Astrocyte of the spinal cord (primary cell): ENCODE results near the gene IFT81.

ENCODE experiments used
- DNase-seq: peaks from one replicate; pipeline ENCODE4 v3.0.0; 2011; ENCODE audit warnings: low read depth, low spot score
- H3K4me3 ChIP-seq: 2 replicates; pipeline ENCODE4 v1.5.1; 2011; ENCODE audit warnings: low read depth, mild to moderate bottlenecking, low read length, moderate library complexity
- CTCF ChIP-seq: IDR thresholded peaks from 2 replicates; pipeline ENCODE4 v1.5.1; 2012; ENCODE audit warnings: low read depth, mild to moderate bottlenecking, low read length, inconsistent platforms
- in situ Hi-C: cut with HindIII; loops from 2 replicates; pipeline ENCODE4 v1.10.0; 2017; ENCODE audit warnings: low sequenced_read_pairs

IFT81 gene

DNA sequence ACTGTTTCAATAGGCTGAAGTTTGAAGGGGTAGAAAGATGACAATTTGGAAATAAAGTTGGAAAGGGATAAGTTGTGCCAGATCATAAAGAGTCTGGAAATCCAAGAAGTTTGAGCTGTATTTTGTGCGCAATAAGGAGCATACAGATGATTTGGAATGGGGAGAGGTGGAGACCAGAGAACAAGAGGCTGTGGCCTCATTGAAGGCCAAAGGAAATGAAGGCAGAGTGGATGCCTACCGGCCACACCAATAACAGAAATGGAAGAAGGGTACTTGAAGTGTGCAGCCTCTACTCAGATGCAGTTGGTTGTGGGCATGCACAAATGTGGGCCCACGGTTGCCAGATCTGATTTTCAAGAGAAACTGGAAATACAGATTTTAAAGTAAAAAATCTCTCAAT, 2.4 kb downstream of the IFT81 start:
- no peak overlapping the region for H3K4me3 ChIP-seq
- TF ChIP-seq CTCF = no peak
- no peak for DNase-seq
- in situ Hi-C loops = no loop called here

DNA sequence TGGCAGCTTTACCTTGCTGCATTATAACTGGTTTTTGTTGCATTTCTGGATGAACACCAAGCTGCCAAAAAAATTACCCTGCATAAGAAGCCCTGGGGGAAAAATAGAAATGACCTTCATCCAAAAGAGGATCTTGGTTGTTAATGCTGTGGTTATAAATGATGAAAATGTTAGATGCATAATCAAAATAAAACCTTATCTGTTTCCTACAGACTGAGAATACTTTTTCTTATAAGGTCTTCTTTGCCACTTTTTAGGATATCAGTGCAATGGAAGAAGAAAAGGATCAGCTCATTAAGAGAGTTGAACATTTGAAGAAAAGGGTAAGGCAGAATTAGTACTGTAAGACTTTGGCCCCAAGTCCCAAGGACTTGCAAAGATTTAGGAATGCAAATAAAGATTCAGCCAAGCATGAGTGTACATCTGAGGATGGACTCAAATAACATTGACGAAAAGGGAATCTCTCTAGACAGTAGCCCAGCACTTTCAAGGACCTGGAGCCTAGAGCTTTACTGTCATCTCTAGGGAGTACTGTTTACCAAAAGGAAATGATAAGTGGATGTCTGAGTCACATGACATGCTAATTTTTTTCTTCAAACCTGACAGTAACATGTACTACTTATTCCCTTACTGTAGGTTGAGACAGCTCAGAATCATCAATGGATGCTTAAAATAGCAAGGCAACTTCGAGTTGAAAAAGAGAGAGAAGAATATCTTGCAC, 10.7 kb downstream of the IFT81 start:
- peak; percentile 32 for DNase-seq
- H3K4me3 ChIP-seq = no peak overlapping the region
- in situ Hi-C loops = no loop called here
- TF ChIP-seq CTCF = no peak

GRCh38 chr12:110135806-110136205, 11.6 kb downstream of the IFT81 start:
- DNase-seq = no peak
- TF ChIP-seq CTCF = no peak
- in situ Hi-C loops = no loop called here
- H3K4me3 ChIP-seq = no peak overlapping the region

- H3K4me3 ChIP-seq = no peak overlapping the region
- in situ Hi-C loops = no loop called here
- DNase-seq = no peak
- no peak for TF ChIP-seq CTCF
Measured at GRCh38 chr12:110137786-110138185, 13.6 kb downstream of the IFT81 start.

- no peak for TF ChIP-seq CTCF
- no peak overlapping the region for H3K4me3 ChIP-seq
- in situ Hi-C loops = no loop called here
- no peak for DNase-seq
Measured at GRCh38 chr12:110141389-110141788, 17.2 kb downstream of the IFT81 start.

DNA sequence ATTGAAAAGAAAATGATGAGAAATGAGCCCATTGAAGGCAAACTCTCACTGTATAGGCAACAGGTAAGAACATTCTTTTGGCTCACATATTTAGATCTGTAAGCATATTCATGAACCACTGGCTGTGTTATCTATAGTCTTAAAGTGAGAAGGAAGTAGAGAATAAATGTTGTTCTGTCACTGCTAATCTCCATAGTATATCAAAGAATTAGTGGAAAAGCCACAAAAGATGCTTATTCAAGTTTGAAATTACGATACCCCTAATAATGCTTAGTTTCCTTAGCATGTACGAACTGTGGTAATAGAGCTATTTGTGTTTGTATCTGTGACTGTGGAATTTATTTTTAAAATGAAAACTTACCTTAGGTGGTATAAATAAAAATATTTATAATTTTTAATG, 22.8 kb downstream of the IFT81 start:
- H3K4me3 ChIP-seq = no peak overlapping the region
- DNase-seq = no peak
- in situ Hi-C loops = no loop called here
- TF ChIP-seq CTCF = no peak
